GM19099 (cell line): Measurements from ENCODE around the gene HAO1.

Experiments
- POLR2A ChIP-seq: IDR thresholded peaks from 3 replicates; pipeline ENCODE4 v1.6.1; 2011; ENCODE audit warnings: low read depth; ENCODE audit not compliant: insufficient read length; ENCODE audit errors: extremely low read depth

HAO1 gene

GRCh38 chr20:7841971-7842310 is 98.3 kb downstream of the HAO1 start:
- TF ChIP-seq POLR2A = no peak

- no peak for TF ChIP-seq POLR2A
Measured at GRCh38 chr20:7841291-7841970, 98.8 kb downstream of the HAO1 start.

- TF ChIP-seq POLR2A = no peak
Measured at GRCh38 chr20:7836076-7836475, 104.2 kb downstream of the HAO1 start.
